K562 (cell line): ENCODE results near the gene NKAIN4. TPM values are rescaled to one million over a fixed set of nuclear protein-coding genes. Genes with fewer than 3 reads are reported as not detected.
A peak's percentile ranks its signal among the peaks of the same experiment; 100 is the strongest.

Source experiments
- ATAC-seq: fragments of 200-7000 bp; cut with Tn5 transposase; 3 replicates; pipeline ENCODE4 v1.9.1; 2020; ENCODE audit warnings: moderate library complexity
- BruUV-seq: library from RNA; stranded (reverse); fragments of 400-500 nt; replicated peaks from 2 replicates; lab custom pipeline; 2021; lab: Mats Ljungman, UMichigan
- CTCF ChIA-PET: fragments of 300-600 bp; formaldehyde crosslinking; extraction: SDS; loops from one replicate; lab custom pipeline; 2021; ENCODE audit warnings: low intra/inter-chr PET ratio; lab: Yijun Ruan, JAX
- POLR2A ChIA-PET: fragments of 300-600, 350-650 bp; sonication (Branson Sonifier 250); formaldehyde crosslinking; extraction: SDS; loops from one replicate; lab custom pipeline; 2021; ENCODE audit warnings: antibody characterized with exemption, inconsistent platforms; lab: Yijun Ruan, JAX
- DNase-seq, 4 experiments: peaks; one replicate each; pipeline versions ENCODE4 v3.0.0 to v3.0.0-alpha.2; 2011 to 2018; ENCODE audit warnings: low spot score in 3 of 4, mixed read lengths in 3 of 4; ENCODE audit errors: extremely low read depth in 1 of 4
- FAIRE-seq: peaks from 2 replicates; lab custom pipeline; 2011; peaks lifted over from hg19 to GRCh38; lab: Jason Lieb, UNC
- H2AFZ ChIP-seq: 2 replicates; pipeline ENCODE4 v1.6.0; 2011; ENCODE audit warnings: low read depth, low read length, control low read depth, inconsistent platforms
- H3K27ac ChIP-seq: fragments of 200-600 bp; 3 replicates; pipeline ENCODE4 v1.8.0; 2011; ENCODE audit warnings: low read depth, mild to moderate bottlenecking, control low read depth, inconsistent platforms, low read length, moderate library complexity, mixed read lengths; ENCODE audit errors: extremely low read depth
- H3K27me3 ChIP-seq, 2 experiments: fragments of 300-600 bp in 1 of 2; 2 replicates in 1 of 2; 3 replicates in 1 of 2; pipeline versions ENCODE4 v1.6.0 to v1.8.0; 2011; ENCODE audit warnings: inconsistent platforms in 2 of 2, low read length in 2 of 2, mild to moderate bottlenecking in 1 of 2, mixed read lengths in 1 of 2, moderate library complexity in 1 of 2; ENCODE audit not compliant: control insufficient read depth in 2 of 2, insufficient read depth in 2 of 2
- H3K36me3 ChIP-seq: fragments of 300-600 bp; 3 replicates; pipeline ENCODE4 v1.8.0; 2011; ENCODE audit warnings: mild to moderate bottlenecking, low read length, inconsistent platforms; ENCODE audit not compliant: control insufficient read depth, insufficient read depth
- H3K4me1 ChIP-seq, 2 experiments: fragments of 200-600 bp in 1 of 2; replicated peaks in 1 of 2; 2 replicates in 1 of 2; 3 replicates in 1 of 2; pipeline versions ENCODE4 v1.5.1 to v1.8.0; 2011; ENCODE audit warnings: inconsistent platforms in 2 of 2, low read length in 2 of 2, mild to moderate bottlenecking in 1 of 2, mixed read lengths in 1 of 2, moderate library complexity in 1 of 2; ENCODE audit not compliant: control insufficient read depth in 2 of 2, insufficient read depth in 2 of 2
- H3K4me2 ChIP-seq: 2 replicates; pipeline ENCODE4 v1.6.1; 2011; ENCODE audit warnings: low read length, control low read depth, inconsistent platforms, mixed read lengths; ENCODE audit not compliant: insufficient read depth
- H3K4me3 ChIP-seq: fragments of 200-600 bp; sonication (generic), shearing (Covaris generic); 2 replicates; pipeline ENCODE4 v1.5.1; 2016; ENCODE audit warnings: control low read depth, inconsistent platforms
- H3K79me2 ChIP-seq: fragments of 200-600 bp; 3 replicates; pipeline ENCODE4 v1.8.0; 2011; ENCODE audit warnings: low read length, inconsistent platforms; ENCODE audit not compliant: control insufficient read depth, insufficient read depth
- H3K9ac ChIP-seq, 2 experiments: 2 replicates each; pipeline versions ENCODE4 v1.6.0 to v1.6.1; 2011; ENCODE audit warnings: low read depth in 2 of 2, low read length in 2 of 2, control low read depth in 1 of 2, inconsistent platforms in 1 of 2, mild to moderate bottlenecking in 1 of 2, mixed read lengths in 1 of 2; ENCODE audit not compliant: insufficient read depth in 1 of 2
- H3K9me1 ChIP-seq: one replicate; pipeline ENCODE4 v1.6.0; 2011; ENCODE audit warnings: inconsistent platforms, mild to moderate bottlenecking, low read length, moderate library complexity; ENCODE audit not compliant: control insufficient read depth, insufficient read depth
- H3K9me3 ChIP-seq: replicated peaks from 2 replicates; pipeline ENCODE4 v1.5.1; 2011; ENCODE audit warnings: low read depth, low read length, inconsistent platforms; ENCODE audit not compliant: control insufficient read depth, insufficient read depth
- H4K20me1 ChIP-seq: replicated peaks from 2 replicates; pipeline ENCODE4 v1.6.1; 2011; ENCODE audit warnings: low read length, inconsistent platforms, mixed read lengths; ENCODE audit not compliant: control insufficient read depth, insufficient read depth
- ADNP ChIP-seq: fragments of 200-800 bp; sonication (Bioruptor generic); IDR thresholded peaks from 2 replicates; pipeline ENCODE4 v1.6.1; 2016; ENCODE audit warnings: missing genetic modification characterization, missing compliant biosample characterization
- POLR2G ChIP-seq: fragments of 200-400 bp; formaldehyde crosslinking; IDR thresholded peaks from 2 replicates; pipeline ENCODE4 v1.6.1; 2017; ENCODE audit warnings: low read depth, mild to moderate bottlenecking, antibody characterized with exemption, low read length, moderate library complexity
- RBM22 ChIP-seq: fragments of 200-400 bp; formaldehyde crosslinking; IDR thresholded peaks from 2 replicates; pipeline ENCODE4 v1.6.1; 2018; ENCODE audit warnings: low read length, low read depth; ENCODE audit not compliant: poor library complexity, severe bottlenecking
- SREBF1 ChIP-seq: fragments of 150-350 bp; IDR thresholded peaks from 2 replicates; pipeline ENCODE4 v1.6.1; 2014; ENCODE audit warnings: antibody characterized with exemption, low read depth, low read length, borderline replicate concordance
- ZNF589 ChIP-seq: fragments of 200-800 bp; sonication (Bioruptor generic); IDR thresholded peaks from 2 replicates; pipeline ENCODE4 v1.6.1; 2016; ENCODE audit warnings: low read depth, missing genetic modification characterization, missing compliant biosample characterization
- WGBS: fragments of 100-300 bp; shearing (Covaris generic); methylation state at CpG from one replicate; pipeline ENCODE4 v1.1.6; 2016; ENCODE audit warnings: low coverage, mixed read lengths; ENCODE audit not compliant: insufficient coverage; ENCODE audit errors: missing lambda C conversion rate; 5-methylcytosine and 5-hydroxymethylcytosine counted together
- in situ Hi-C: fragments of 300-500 bp; cut with MboI; formaldehyde crosslinking; loops from 4 replicates; pipeline ENCODE4 v1.15.0; 2018; ENCODE audit warnings: inconsistent platforms, mixed read lengths
- intact Hi-C: fragments of 100-400 bp; cut with micrococcal nuclease; formaldehyde crosslinking; loops from 2 replicates; pipeline ENCODE4 v1.14.2; 2022
- polyA plus RNA-seq, 8 experiments: library from polyadenylated mRNA; depleted of rRNA in 4 of 8; stranded (reverse) in 5 of 8; unstranded in 3 of 8; fragments of >200 nt; fragmentation: Nextera tagmentation in 2 of 8; fragmentation: Illumina TruSeq in 1 of 8; extraction: Ambion mirVana in 2 of 8; extraction: Trizol in 1 of 8; gene quantifications; 2 replicates each; pipeline versions ENCODE4 v1.2.1 to v1.2.3, GENCODE V29; 2011 to 2014; ENCODE audit warnings: inconsistent platforms in 1 of 8, missing spikeins in 1 of 8
- total RNA-seq, 7 experiments: library from RNA; depleted of rRNA in 6 of 7; stranded (reverse); fragments of >200 nt in 6 of 7; fragmentation: Illumina TruSeq in 2 of 7; extraction: Trizol in 2 of 7; gene quantifications; 2 replicates each; pipeline versions ENCODE4 v1.2.1 to v1.2.3, GENCODE V29; 2011 to 2021; ENCODE audit warnings: low replicate concordance in 1 of 7
- TF ChIP-seq, protein P1 (sequence below): fragments of 450-650 bp; formaldehyde crosslinking; IDR thresholded peaks from 2 replicates; pipeline ENCODE4 v1.4.0; 2022; ENCODE audit warnings: missing genetic modification characterization

The NKAIN4 gene
- total and polyA plus RNA-seq, 9 of the 15 experiments (the other 6 are each of a cell fraction or from before 2014, with no cell fraction given): not detected

DNA sequence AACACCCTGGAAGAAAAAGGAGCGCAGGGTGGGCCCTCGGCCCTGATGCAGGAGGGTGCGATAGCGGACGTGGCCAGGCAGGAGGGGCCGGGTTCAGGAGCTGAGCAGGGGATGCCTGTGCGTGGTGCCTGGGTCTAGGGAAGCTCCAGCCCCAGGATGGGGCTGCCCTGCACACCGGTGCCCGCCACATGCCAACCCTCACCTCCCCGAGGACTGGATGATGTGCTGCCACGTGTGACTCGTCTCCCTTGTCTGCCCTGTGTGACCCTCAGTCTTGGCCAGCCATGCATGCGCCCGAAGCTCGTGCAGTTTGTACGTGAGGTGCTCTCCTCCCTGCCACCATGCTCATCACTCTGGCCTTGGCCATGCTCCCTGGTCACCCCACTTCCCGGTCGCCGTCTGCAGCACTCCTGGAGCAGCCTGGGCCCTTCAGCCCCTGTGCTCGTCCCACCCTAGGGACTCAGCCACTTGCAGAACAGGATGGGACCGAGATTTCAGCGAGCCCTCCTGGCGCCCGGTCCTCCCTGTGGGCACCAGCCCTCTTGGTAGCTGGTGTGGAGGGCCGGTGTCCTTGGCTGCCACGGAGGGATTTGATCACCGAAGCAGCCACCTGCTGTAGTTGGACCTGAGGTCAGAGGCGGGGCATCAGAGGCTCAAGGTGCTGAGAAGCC is 34.5 kb upstream of the NKAIN4 start:
- 90% methylated on average over 22 of the region's 28 CpGs for WGBS

More for the DNA sequence above, 34.5 kb upstream of the NKAIN4 start:
- Histone ChIP-seq H3K36me3 (peaks cover 44% of the 10 kb centered on the region; the same call in 2 of the 3 replicates), H4K20me1 (peaks cover 25% of the 10 kb centered on the region), H3K4me3 (no peak overlapping the region), H3K27me3 (no peaks in the 10 kb centered on the region), H3K4me2 (no peak overlapping the region), H3K4me1 (peaks cover 0 to 50% of the 10 kb centered on the region in 2 experiments; a peak in 2 of 5 replicates), H2AFZ (no peak overlapping the region), H3K9me3 (no peaks in the 10 kb centered on the region), H3K27ac (no peak overlapping the region), H3K9ac (no peak overlapping the region), H3K79me2 (no peaks in the 10 kb centered on the region), H3K9me1 (peaks cover 10% of the 10 kb centered on the region)
- TF ChIP-seq POLR2G (peak; percentile 60), SREBF1 (no peak), RBM22 (peak; percentile 70), ZNF589 (CRISPR knock-in tag) (no peak), ADNP (tag) (no peak)
- TF ChIP-seq, protein P1, sequence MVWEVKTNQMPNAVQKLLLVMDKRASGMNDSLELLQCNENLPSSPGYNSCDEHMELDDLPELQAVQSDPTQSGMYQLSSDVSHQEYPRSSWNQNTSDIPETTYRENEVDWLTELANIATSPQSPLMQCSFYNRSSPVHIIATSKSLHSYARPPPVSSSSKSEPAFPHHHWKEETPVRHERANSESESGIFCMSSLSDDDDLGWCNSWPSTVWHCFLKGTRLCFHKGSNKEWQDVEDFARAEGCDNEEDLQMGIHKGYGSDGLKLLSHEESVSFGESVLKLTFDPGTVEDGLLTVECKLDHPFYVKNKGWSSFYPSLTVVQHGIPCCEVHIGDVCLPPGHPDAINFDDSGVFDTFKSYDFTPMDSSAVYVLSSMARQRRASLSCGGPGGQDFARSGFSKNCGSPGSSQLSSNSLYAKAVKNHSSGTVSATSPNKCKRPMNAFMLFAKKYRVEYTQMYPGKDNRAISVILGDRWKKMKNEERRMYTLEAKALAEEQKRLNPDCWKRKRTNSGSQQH: no peak
- ChIA-PET POLR2A (interaction anchor here (0.6 to 1.2 kb wide), 2 partner anchors 12 to 136 kb away, joined by 3 to 5 read pairs; no protein-coding TSS in a partner anchor), CTCF (no interaction called here)
- no peak for DNase-seq
- in situ Hi-C loops (no loop called here), intact Hi-C loops (no loop called here)
- TSS peak; percentile 40 for BruUV-seq
- FAIRE-seq: no peak
- ATAC-seq: no peak
